Suprapubic skin (tissue), 4 donors: Measurements from ENCODE around the gene SLC46A1. TPM values are rescaled to one million over a fixed set of nuclear protein-coding genes. Genes with fewer than 3 reads are reported as not detected.

ENCODE experiments used
- DNase-seq, 2 donors: peaks; one replicate each; pipeline ENCODE4 v3.0.0-alpha.2; 2019; ENCODE audit warnings: low spot score in 2 of 2
- H3K27ac ChIP-seq: fragments of 200-600 bp; sonication (generic); one replicate; pipeline ENCODE4 v1.5.1; 2019
- H3K27me3 ChIP-seq: fragments of 200-600 bp; sonication (generic); one replicate; pipeline ENCODE4 v1.5.1; 2019
- H3K36me3 ChIP-seq: fragments of 200-600 bp; sonication (generic); one replicate; pipeline ENCODE4 v1.5.1; 2019
- H3K4me1 ChIP-seq: fragments of 200-600 bp; sonication (generic); one replicate; pipeline ENCODE4 v1.5.1; 2019
- H3K4me3 ChIP-seq: fragments of 200-600 bp; sonication (generic); one replicate; pipeline ENCODE4 v1.5.1; 2019; ENCODE audit warnings: mild to moderate bottlenecking
- H3K9me3 ChIP-seq: fragments of 200-600 bp; sonication (generic); one replicate; pipeline ENCODE4 v1.5.1; 2019
- EP300 ChIP-seq: sonication (generic); formaldehyde crosslinking; IDR thresholded peaks from one replicate; pipeline ENCODE4 v1.6.1; 2017; ENCODE audit warnings: antibody characterized with exemption
- POLR2A ChIP-seq, 2 donors: fragments of 450-650 bp; IDR thresholded peaks; one replicate each; pipeline ENCODE4 v1.6.1; 2017; ENCODE audit warnings: antibody characterized with exemption in 2 of 2, mild to moderate bottlenecking in 2 of 2, moderate library complexity in 2 of 2
- POLR2AphosphoS5 ChIP-seq, 3 donors: sonication (generic); formaldehyde crosslinking; IDR thresholded peaks; one replicate each; pipeline ENCODE4 v1.6.1; 2017; ENCODE audit warnings: antibody characterized with exemption in 3 of 3
- WGBS: methylation state at CpG from one replicate; pipeline ENCODE4 v1.1.5; 2018; 5-methylcytosine and 5-hydroxymethylcytosine counted together
- total RNA-seq, 4 donors: library from RNA; depleted of rRNA; stranded (reverse); fragments of >200 nt; gene quantifications; one replicate each; pipeline ENCODE4 v1.1.0, GENCODE V29; 2016
- TF ChIP-seq, protein P1 (sequence below), 2 donors: fragments of 200-600 bp in 1 of 2; fragments of 450-650 bp in 1 of 2; sonication (generic) in 1 of 2; IDR thresholded peaks; one replicate each; pipeline ENCODE4 v1.5.1; 2016 to 2019; ENCODE audit warnings: antibody characterized with exemption in 2 of 2, mild to moderate bottlenecking in 1 of 2, moderate library complexity in 1 of 2

The SLC46A1 gene
- total RNA-seq, 4 donors from 2014 or later = 2.1 to 8.5 (median 3.5) TPM

GRCh38 chr17:28371245-28372202 lies 34.5 kb downstream of the SLC46A1 start, which contains the start of gene SARM1:
Gene SARM1 (plus strand): TSS chr17:28371694. CDS start chr17:28372033, 339 bp downstream.
- Histone ChIP-seq H3K4me1 (peaks cover 30% of the 10 kb centered on the region), H3K27ac (peak within 1 kb of the TSS; percentile 23), H3K4me3 (peak within 1 kb of the TSS; percentile 64), H3K36me3 (no peaks in the 10 kb centered on the region), H3K27me3 (no peaks in the 10 kb centered on the region), H3K9me3 (no peaks in the 10 kb centered on the region)
- no peak for TF ChIP-seq EP300
- TF ChIP-seq, protein P1, sequence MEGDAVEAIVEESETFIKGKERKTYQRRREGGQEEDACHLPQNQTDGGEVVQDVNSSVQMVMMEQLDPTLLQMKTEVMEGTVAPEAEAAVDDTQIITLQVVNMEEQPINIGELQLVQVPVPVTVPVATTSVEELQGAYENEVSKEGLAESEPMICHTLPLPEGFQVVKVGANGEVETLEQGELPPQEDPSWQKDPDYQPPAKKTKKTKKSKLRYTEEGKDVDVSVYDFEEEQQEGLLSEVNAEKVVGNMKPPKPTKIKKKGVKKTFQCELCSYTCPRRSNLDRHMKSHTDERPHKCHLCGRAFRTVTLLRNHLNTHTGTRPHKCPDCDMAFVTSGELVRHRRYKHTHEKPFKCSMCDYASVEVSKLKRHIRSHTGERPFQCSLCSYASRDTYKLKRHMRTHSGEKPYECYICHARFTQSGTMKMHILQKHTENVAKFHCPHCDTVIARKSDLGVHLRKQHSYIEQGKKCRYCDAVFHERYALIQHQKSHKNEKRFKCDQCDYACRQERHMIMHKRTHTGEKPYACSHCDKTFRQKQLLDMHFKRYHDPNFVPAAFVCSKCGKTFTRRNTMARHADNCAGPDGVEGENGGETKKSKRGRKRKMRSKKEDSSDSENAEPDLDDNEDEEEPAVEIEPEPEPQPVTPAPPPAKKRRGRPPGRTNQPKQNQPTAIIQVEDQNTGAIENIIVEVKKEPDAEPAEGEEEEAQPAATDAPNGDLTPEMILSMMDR (IDR thresholded peaks at IDR 0.05) = no peak
- no peak for TF ChIP-seq POLR2AphosphoS5 (IDR thresholded peaks at IDR 0.05)
- TF ChIP-seq POLR2A (IDR thresholded peaks at IDR 0.05) = no peak
- under 1% methylated on average over 37 of the region's 80 CpGs for WGBS
- peak; percentile 88 to 91 for DNase-seq

DNA sequence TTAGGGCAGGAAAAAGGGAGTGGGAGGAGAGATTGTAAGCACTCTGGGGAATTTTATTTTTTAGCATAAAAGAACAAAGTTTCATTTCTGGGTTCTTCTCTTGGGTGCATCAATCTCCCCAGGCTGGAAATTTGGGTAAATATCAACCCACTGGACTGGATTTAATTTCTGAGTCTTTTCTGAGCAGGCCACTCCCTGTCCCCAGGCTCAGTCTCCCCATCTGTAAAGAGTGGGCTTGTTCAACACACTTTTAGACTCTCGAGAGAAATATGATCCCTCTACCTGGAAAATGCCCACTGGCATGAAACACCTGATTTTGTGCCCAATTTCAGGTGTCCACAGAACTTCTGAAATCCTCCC lies 35.3 kb downstream of the SLC46A1 start:
- Histone ChIP-seq H3K4me1 (peaks cover 30% of the 10 kb centered on the region), H3K9me3 (no peaks in the 10 kb centered on the region), H3K27ac (peak overlapping the region; percentile 11), H3K27me3 (no peaks in the 10 kb centered on the region), H3K4me3 (no peak overlapping the region), H3K36me3 (no peaks in the 10 kb centered on the region)
- WGBS = 44% methylated on average over 1 of the region's 1 CpG
- TF ChIP-seq, protein P1 (IDR thresholded peaks at IDR 0.05) = no peak
- no peak for TF ChIP-seq POLR2A (IDR thresholded peaks at IDR 0.05)
- no peak for TF ChIP-seq EP300
- TF ChIP-seq POLR2AphosphoS5 (IDR thresholded peaks at IDR 0.05) = no peak
- no peak for DNase-seq

- Histone ChIP-seq H3K4me1 (peaks cover 30% of the 10 kb centered on the region), H3K27ac (peak within 1 kb of the TSS; percentile 11), H3K4me3 (peak within 1 kb of the TSS; percentile 64), H3K36me3 (no peaks in the 10 kb centered on the region), H3K9me3 (no peaks in the 10 kb centered on the region), H3K27me3 (no peaks in the 10 kb centered on the region)
- WGBS = 27% methylated on average over 8 of the region's 8 CpGs
- no peak for TF ChIP-seq EP300
- no peak for TF ChIP-seq POLR2AphosphoS5 (IDR thresholded peaks at IDR 0.05)
- TF ChIP-seq, protein P1 (IDR thresholded peaks at IDR 0.05) = no peak
- no peak for TF ChIP-seq POLR2A (IDR thresholded peaks at IDR 0.05)
- no peak for DNase-seq
Measured at GRCh38 chr17:28370035-28370743, 35.8 kb downstream of the SLC46A1 start, which contains the start of gene VTN. Gene VTN (minus strand): TSS chr17:28370307. CDS start chr17:28370203, 104 bp downstream.

- 79% methylated on average over 10 of the region's 10 CpGs for WGBS
- Histone ChIP-seq H3K27me3 (no peaks in the 10 kb centered on the region), H3K4me3 (no peak overlapping the region), H3K9me3 (no peaks in the 10 kb centered on the region), H3K4me1 (peaks cover 30% of the 10 kb centered on the region), H3K27ac (no peak overlapping the region), H3K36me3 (peaks cover 4% of the 10 kb centered on the region)
- no peak for DNase-seq
- TF ChIP-seq POLR2A (IDR thresholded peaks at IDR 0.05) (no peak), POLR2AphosphoS5 (IDR thresholded peaks at IDR 0.05) (no peak), EP300 (no peak)
- TF ChIP-seq, protein P1 (IDR thresholded peaks at IDR 0.05) = no peak
Measured at GRCh38 chr17:28369684-28370034, 36.4 kb downstream of the SLC46A1 start.
